RWPE2 (cell line): ENCODE data around the gene RGS6.

Experiments used
- ATAC-seq: fragments of 200-7000 bp; cut with Tn5 transposase; 3 replicates; pipeline ENCODE4 v1.9.1; 2021; ENCODE audit warnings: low read depth
- DNase-seq: peaks from one replicate; pipeline ENCODE4 v3.0.0-alpha.2; 2020; ENCODE audit warnings: low spot score
- H3K27ac ChIP-seq: fragments of 450-650 bp; 2 replicates; pipeline ENCODE4 v1.5.1; 2017; ENCODE audit warnings: mild to moderate bottlenecking; ENCODE audit not compliant: poor library complexity, severe bottlenecking
- H3K27me3 ChIP-seq: fragments of 250-450 bp; sonication (Bioruptor Pico); 2 replicates; pipeline ENCODE4 v1.5.1; 2021; ENCODE audit warnings: mild to moderate bottlenecking, moderate library complexity; ENCODE audit not compliant: insufficient read depth, poor library complexity, severe bottlenecking
- H3K36me3 ChIP-seq: fragments of 250-450 bp; sonication (Bioruptor Pico); 2 replicates; pipeline ENCODE4 v1.5.1; 2020; ENCODE audit warnings: low read depth, mild to moderate bottlenecking, moderate library complexity
- H3K4me1 ChIP-seq: fragments of 250-450 bp; sonication (Bioruptor Pico); 2 replicates; pipeline ENCODE4 v1.5.1; 2021; ENCODE audit warnings: mild to moderate bottlenecking, moderate library complexity; ENCODE audit not compliant: insufficient read depth, poor library complexity, severe bottlenecking
- H3K4me3 ChIP-seq: fragments of 250-450 bp; sonication (Bioruptor Pico); 2 replicates; pipeline ENCODE4 v1.5.1; 2021; ENCODE audit warnings: mild to moderate bottlenecking, moderate library complexity; ENCODE audit not compliant: severe bottlenecking
- H3K9me3 ChIP-seq: fragments of 250-450 bp; sonication (Bioruptor Pico); 2 replicates; pipeline ENCODE4 v1.5.1; 2021; ENCODE audit warnings: mild to moderate bottlenecking, moderate library complexity; ENCODE audit not compliant: severe bottlenecking
- CTCF ChIP-seq: fragments of 450-650 bp; IDR thresholded peaks from one replicate; pipeline ENCODE4 v1.5.1; 2017; ENCODE audit warnings: mild to moderate bottlenecking, moderate library complexity; ENCODE audit not compliant: poor library complexity, severe bottlenecking

Gene RGS6

GRCh38 chr14:72332046-72332445 lies 399.8 kb downstream of the RGS6 start:
- no peaks in the 10 kb centered on the region for H3K9me3 ChIP-seq
- H3K27ac ChIP-seq, result no peak overlapping the region
- peaks cover 39% of the 10 kb centered on the region for H3K27me3 ChIP-seq
- H3K4me3 ChIP-seq, result no peak overlapping the region
- no peak for TF ChIP-seq CTCF
- ATAC-seq, result no peak
- no peak for DNase-seq
- H3K4me1 ChIP-seq, result no peaks in the 10 kb centered on the region
- no peaks in the 10 kb centered on the region for H3K36me3 ChIP-seq

- Histone ChIP-seq H3K4me3 (no peak overlapping the region), H3K36me3 (no peaks in the 10 kb centered on the region), H3K27me3 (peaks cover 39% of the 10 kb centered on the region), H3K27ac (no peak overlapping the region), H3K4me1 (no peaks in the 10 kb centered on the region), H3K9me3 (no peaks in the 10 kb centered on the region)
- no peak for TF ChIP-seq CTCF
- DNase-seq (no peak), ATAC-seq (no peak)
Measured at GRCh38 chr14:72332871-72333270, 400.6 kb downstream of the RGS6 start.

DNA sequence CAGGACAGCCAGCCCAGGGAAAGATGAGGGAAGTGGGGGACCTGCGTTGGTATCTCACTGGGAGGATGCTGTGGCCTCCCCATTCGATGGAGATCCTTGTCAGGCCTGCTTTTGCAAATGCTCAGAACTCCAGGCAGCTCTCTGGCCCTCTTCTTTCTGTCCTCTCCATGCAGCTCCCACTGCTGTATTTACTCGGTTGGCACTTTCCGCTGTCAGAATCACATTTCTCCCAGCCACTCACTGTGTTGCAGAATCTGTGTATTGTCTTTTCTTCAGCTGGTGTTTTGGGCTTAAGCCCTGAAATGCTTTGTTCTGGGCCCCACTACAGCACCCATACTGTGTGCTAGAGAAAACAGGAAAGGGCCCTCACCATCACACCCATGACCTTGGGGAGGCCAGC lies 401.1 kb downstream of the RGS6 start:
- no peak for DNase-seq
- Histone ChIP-seq H3K4me1 (no peaks in the 10 kb centered on the region), H3K27ac (no peak overlapping the region), H3K36me3 (no peaks in the 10 kb centered on the region), H3K9me3 (no peaks in the 10 kb centered on the region), H3K27me3 (peaks cover 39% of the 10 kb centered on the region), H3K4me3 (no peak overlapping the region)
- ATAC-seq, result no peak
- TF ChIP-seq CTCF, result no peak

DNA sequence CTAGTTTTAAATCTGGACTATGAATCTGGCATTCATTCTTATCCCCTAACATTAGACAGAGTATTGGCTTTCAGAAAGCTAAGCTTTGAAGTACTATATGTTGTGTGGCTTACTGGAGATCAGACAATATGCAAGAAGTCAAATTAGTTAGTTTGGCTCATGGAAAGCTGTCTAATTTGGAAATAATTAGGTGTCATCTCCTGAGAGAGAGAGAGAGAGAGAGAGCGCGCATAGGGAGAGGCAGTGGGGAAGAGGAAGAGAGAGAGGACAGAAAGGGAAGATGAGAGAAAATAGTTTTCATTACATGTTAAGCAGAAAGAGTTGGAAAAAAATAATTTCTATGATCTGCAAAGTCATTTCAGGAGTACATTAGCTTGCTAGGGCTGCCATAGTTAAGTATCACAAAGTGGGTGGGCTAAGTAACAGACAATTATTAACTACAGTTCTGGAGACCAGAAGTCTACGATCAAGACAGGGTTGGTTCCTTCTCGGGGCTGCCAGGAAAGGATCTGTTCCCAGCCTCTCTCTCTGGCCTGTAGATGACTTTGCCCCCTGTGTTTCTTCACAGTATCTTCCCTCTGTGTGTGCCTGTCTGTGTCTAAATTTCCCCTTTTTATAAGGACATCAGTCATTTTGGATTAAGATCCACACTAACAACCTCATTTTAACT lies 404.2 kb downstream of the RGS6 start:
- no peak for ATAC-seq
- H3K4me3 ChIP-seq, result no peak overlapping the region
- no peaks in the 10 kb centered on the region for H3K4me1 ChIP-seq
- no peak for DNase-seq
- H3K9me3 ChIP-seq, result no peaks in the 10 kb centered on the region
- peaks cover 39% of the 10 kb centered on the region for H3K27me3 ChIP-seq
- no peaks in the 10 kb centered on the region for H3K36me3 ChIP-seq
- no peak overlapping the region for H3K27ac ChIP-seq
- TF ChIP-seq CTCF, result no peak

- H3K36me3 ChIP-seq, result no peaks in the 10 kb centered on the region
- H3K9me3 ChIP-seq, result no peaks in the 10 kb centered on the region
- H3K4me3 ChIP-seq, result no peak overlapping the region
- ATAC-seq (no peak), DNase-seq (no peak)
- H3K4me1 ChIP-seq, result no peaks in the 10 kb centered on the region
- TF ChIP-seq CTCF, result no peak
- no peak overlapping the region for H3K27ac ChIP-seq
- peaks cover under 1% of the 10 kb centered on the region for H3K27me3 ChIP-seq
Measured at GRCh38 chr14:72341237-72341636, 409.0 kb downstream of the RGS6 start.
